MM.1S (cell line): Measurements from ENCODE around the gene TARS3.

ENCODE experiments used
- DNase-seq: peaks from one replicate; pipeline ENCODE4 v3.0.0-alpha.2; 2015
- H2AFZ ChIP-seq: fragments of 300-600 bp; sonication (generic); 2 replicates; pipeline ENCODE4 v1.6.0; 2016; ENCODE audit warnings: antibody characterized with exemption, low read length
- H3F3A ChIP-seq: fragments of 300-600 bp; sonication (generic); 2 replicates; pipeline ENCODE4 v1.6.1; 2016; ENCODE audit warnings: mild to moderate bottlenecking, antibody characterized with exemption, low read length, moderate library complexity, mixed read lengths; ENCODE audit not compliant: insufficient read depth
- H3K27ac ChIP-seq: fragments of 300-600 bp; sonication (generic); 2 replicates; pipeline ENCODE4 v1.5.1; 2016; ENCODE audit warnings: mild to moderate bottlenecking, low read length
- H3K27me3 ChIP-seq: fragments of 300-600 bp; sonication (generic); replicated peaks from 2 replicates; pipeline ENCODE4 v1.6.0; 2016; ENCODE audit warnings: low read length; ENCODE audit not compliant: insufficient read depth
- H3K36me3 ChIP-seq: fragments of 300-600 bp; sonication (generic); replicated peaks from 2 replicates; pipeline ENCODE4 v1.6.1; 2016; ENCODE audit warnings: mild to moderate bottlenecking, low read length, mixed read lengths; ENCODE audit not compliant: insufficient read depth
- H3K4me1 ChIP-seq: fragments of 300-600 bp; sonication (generic); 2 replicates; pipeline ENCODE4 v1.6.1; 2016; ENCODE audit warnings: low read length, mixed read lengths
- H3K4me2 ChIP-seq: fragments of 300-600 bp; sonication (generic); 2 replicates; pipeline ENCODE4 v1.6.0; 2016; ENCODE audit warnings: low read depth, low read length
- H3K4me3 ChIP-seq: fragments of 300-600 bp; sonication (generic); 2 replicates; pipeline ENCODE4 v1.5.1; 2016; ENCODE audit warnings: low read length, mixed read lengths
- H3K79me2 ChIP-seq: fragments of 300-600 bp; sonication (generic); 2 replicates; pipeline ENCODE4 v1.6.1; 2016; ENCODE audit warnings: mixed run types, low read length, mixed read lengths
- H3K9ac ChIP-seq: fragments of 300-600 bp; sonication (generic); 2 replicates; pipeline ENCODE4 v1.6.1; 2016; ENCODE audit warnings: low read length, mixed read lengths
- H3K9me2 ChIP-seq: fragments of 300-600 bp; sonication (generic); replicated peaks from 2 replicates; pipeline ENCODE4 v1.6.1; 2016; ENCODE audit warnings: mild to moderate bottlenecking, low read length, mixed read lengths; ENCODE audit not compliant: insufficient read depth
- H3K9me3 ChIP-seq: fragments of 300-600 bp; sonication (generic); replicated peaks from 2 replicates; pipeline ENCODE4 v1.6.1; 2016; ENCODE audit warnings: mild to moderate bottlenecking, low read length, mixed read lengths; ENCODE audit not compliant: insufficient read depth
- H4K20me1 ChIP-seq: fragments of 300-600 bp; sonication (generic); 2 replicates; pipeline ENCODE4 v1.6.1; 2016; ENCODE audit warnings: mild to moderate bottlenecking, low read length, moderate library complexity, mixed read lengths; ENCODE audit not compliant: insufficient read depth
- EZH2 ChIP-seq: fragments of 300-600 bp; sonication (generic); optimal IDR thresholded peaks from 2 replicates; pipeline ENCODE3; 2017; ENCODE audit warnings: low read depth, mild to moderate bottlenecking, antibody characterized with exemption, low read length, mixed read lengths
- EZH2phosphoT487 ChIP-seq: fragments of 300-600 bp; sonication (generic); IDR thresholded peaks from 2 replicates; pipeline ENCODE4 v1.6.1; 2018; ENCODE audit warnings: antibody characterized with exemption, low read length
- TF ChIP-seq, protein P1 (sequence below): fragments of 300-600 bp; sonication (generic); IDR thresholded peaks from 2 replicates; pipeline ENCODE4 v1.5.1; 2016; ENCODE audit warnings: antibody characterized with exemption, low read length, mixed read lengths

The TARS3 gene

GRCh38 chr15:101667881-101668280, 56.4 kb downstream of the TARS3 start:
- Histone ChIP-seq H3K9me2 (no peaks in the 10 kb centered on the region), H3K27ac (no peak overlapping the region), H3K4me1 (no peaks in the 10 kb centered on the region), H3K9ac (no peak overlapping the region), H3K36me3 (no peaks in the 10 kb centered on the region), H3K79me2 (no peaks in the 10 kb centered on the region), H2AFZ (no peak overlapping the region), H3K27me3 (no peaks in the 10 kb centered on the region), H3F3A (no peaks in the 10 kb centered on the region; the same call in 1 of the 2 replicates), H3K4me3 (no peak overlapping the region), H4K20me1 (no peaks in the 10 kb centered on the region), H3K9me3 (no peaks in the 10 kb centered on the region), H3K4me2 (no peak overlapping the region)
- TF ChIP-seq EZH2 (no peak), EZH2phosphoT487 (no peak)
- TF ChIP-seq, protein P1, sequence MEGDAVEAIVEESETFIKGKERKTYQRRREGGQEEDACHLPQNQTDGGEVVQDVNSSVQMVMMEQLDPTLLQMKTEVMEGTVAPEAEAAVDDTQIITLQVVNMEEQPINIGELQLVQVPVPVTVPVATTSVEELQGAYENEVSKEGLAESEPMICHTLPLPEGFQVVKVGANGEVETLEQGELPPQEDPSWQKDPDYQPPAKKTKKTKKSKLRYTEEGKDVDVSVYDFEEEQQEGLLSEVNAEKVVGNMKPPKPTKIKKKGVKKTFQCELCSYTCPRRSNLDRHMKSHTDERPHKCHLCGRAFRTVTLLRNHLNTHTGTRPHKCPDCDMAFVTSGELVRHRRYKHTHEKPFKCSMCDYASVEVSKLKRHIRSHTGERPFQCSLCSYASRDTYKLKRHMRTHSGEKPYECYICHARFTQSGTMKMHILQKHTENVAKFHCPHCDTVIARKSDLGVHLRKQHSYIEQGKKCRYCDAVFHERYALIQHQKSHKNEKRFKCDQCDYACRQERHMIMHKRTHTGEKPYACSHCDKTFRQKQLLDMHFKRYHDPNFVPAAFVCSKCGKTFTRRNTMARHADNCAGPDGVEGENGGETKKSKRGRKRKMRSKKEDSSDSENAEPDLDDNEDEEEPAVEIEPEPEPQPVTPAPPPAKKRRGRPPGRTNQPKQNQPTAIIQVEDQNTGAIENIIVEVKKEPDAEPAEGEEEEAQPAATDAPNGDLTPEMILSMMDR: no peak
- DNase-seq: no peak

DNA sequence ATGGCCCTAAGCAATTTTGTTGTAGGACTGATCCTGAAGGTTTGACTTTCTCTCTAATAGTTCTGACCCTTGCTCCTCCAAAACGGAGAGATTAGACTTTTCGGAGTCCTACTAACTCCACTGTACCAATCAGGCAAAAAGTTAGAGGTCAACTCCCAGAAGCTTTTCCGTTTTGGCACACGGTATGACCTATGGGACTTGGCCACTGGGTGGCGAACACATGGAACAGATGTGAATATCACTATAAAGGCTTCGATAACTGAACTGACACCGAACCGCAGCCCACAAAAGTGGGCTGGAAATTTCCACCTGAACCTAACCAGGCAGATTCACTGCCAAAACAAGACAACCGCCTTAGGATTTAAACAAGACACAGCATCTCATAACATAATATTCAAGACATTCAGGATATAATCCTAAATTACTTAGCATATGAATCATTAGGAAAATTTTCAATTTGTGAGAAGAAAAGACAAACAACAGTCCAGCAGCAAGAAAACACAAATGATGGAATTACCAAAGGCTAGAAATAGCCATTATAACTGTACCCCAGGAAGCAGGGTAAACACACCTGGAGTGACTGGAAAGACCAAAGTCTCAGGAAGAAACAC, 59.9 kb downstream of the TARS3 start:
- Histone ChIP-seq H3K79me2 (no peaks in the 10 kb centered on the region), H3K27ac (no peak overlapping the region), H3K9me2 (no peaks in the 10 kb centered on the region), H3K27me3 (no peaks in the 10 kb centered on the region), H3K4me2 (no peak overlapping the region), H3K4me1 (no peaks in the 10 kb centered on the region), H4K20me1 (no peaks in the 10 kb centered on the region), H3F3A (no peaks in the 10 kb centered on the region; the same call in 1 of the 2 replicates), H3K36me3 (no peaks in the 10 kb centered on the region), H3K4me3 (no peak overlapping the region), H2AFZ (no peak overlapping the region), H3K9ac (no peak overlapping the region), H3K9me3 (no peaks in the 10 kb centered on the region)
- no peak for TF ChIP-seq EZH2phosphoT487
- TF ChIP-seq, protein P1: peak; percentile 16
- no peak for DNase-seq

GRCh38 chr15:101662203-101662602, 62.1 kb downstream of the TARS3 start:
- H3K36me3 ChIP-seq: no peaks in the 10 kb centered on the region
- no peak for DNase-seq
- no peaks in the 10 kb centered on the region for H3F3A ChIP-seq
- no peaks in the 10 kb centered on the region for H3K27me3 ChIP-seq
- H3K79me2 ChIP-seq: no peaks in the 10 kb centered on the region
- no peak overlapping the region for H3K9ac ChIP-seq
- H3K27ac ChIP-seq: no peak overlapping the region
- H2AFZ ChIP-seq: no peak overlapping the region
- H3K4me3 ChIP-seq: no peak overlapping the region
- no peak overlapping the region for H3K4me2 ChIP-seq
- no peaks in the 10 kb centered on the region for H3K9me3 ChIP-seq
- no peaks in the 10 kb centered on the region for H3K4me1 ChIP-seq
- H3K9me2 ChIP-seq: no peaks in the 10 kb centered on the region
- no peaks in the 10 kb centered on the region for H4K20me1 ChIP-seq
- no peak for TF ChIP-seq EZH2

DNA sequence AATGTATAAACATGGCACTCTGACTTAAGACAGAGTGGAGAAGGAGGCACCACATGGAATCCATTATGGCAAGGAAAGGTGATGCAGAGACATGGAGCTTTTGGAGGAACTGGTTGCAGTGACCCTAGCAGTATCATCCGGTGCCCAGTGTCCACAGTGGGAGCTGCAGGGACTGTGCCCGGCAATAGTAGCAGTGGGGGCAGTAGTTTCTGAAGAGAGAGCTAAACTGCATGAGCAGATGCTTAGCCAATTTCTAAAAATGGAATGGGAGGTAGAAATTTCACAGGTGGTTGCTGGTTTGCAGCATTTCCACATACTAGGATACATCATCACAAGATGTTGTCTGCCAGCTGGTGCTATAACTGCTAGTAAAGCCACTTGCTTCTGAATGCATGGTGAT, 64.3 kb downstream of the TARS3 start:
- TF ChIP-seq, protein P1: no peak
- TF ChIP-seq EZH2 (no peak), EZH2phosphoT487 (no peak)
- H3K9me3 ChIP-seq: no peaks in the 10 kb centered on the region

More for the DNA sequence above, 64.3 kb downstream of the TARS3 start:
- H3K27me3 ChIP-seq: no peaks in the 10 kb centered on the region
- H3K4me3 ChIP-seq: no peak overlapping the region
- H3F3A ChIP-seq: no peaks in the 10 kb centered on the region
- no peaks in the 10 kb centered on the region for H3K4me1 ChIP-seq
- no peak for DNase-seq
- H4K20me1 ChIP-seq: no peaks in the 10 kb centered on the region
- H3K4me2 ChIP-seq: no peak overlapping the region
- H3K27ac ChIP-seq: no peak overlapping the region
- no peaks in the 10 kb centered on the region for H3K79me2 ChIP-seq
- no peak overlapping the region for H3K9ac ChIP-seq
- H3K9me2 ChIP-seq: no peaks in the 10 kb centered on the region
- no peak overlapping the region for H2AFZ ChIP-seq
- H3K36me3 ChIP-seq: no peaks in the 10 kb centered on the region
